Measurements from ENCODE around the gene TSEN54. TPM values are rescaled to one million over a fixed set of nuclear protein-coding genes. Genes with fewer than 3 reads are reported as not detected.

TSEN54 gene
- total RNA-seq, 2 donors from 2014 or later = 37.5 to 106 TPM

- Mint-ChIP-seq H3K36me3 (no peaks in the 10 kb centered on the region), H3K9me3 (no peaks in the 10 kb centered on the region), H3K4me1 (ENCODE audit: low read depth in 2 of 2) (peaks cover 0 to 3% of the 10 kb centered on the region in 2 donors), H3K27me3 (no peaks in the 10 kb centered on the region), H3K27ac (no peak overlapping the region), H3K4me3 (no peak overlapping the region)
- DNase-seq (ENCODE audit: low spot score) (no peak), ATAC-seq (peak; percentile 44 to 73)
Measured at GRCh38 chr17:75504347-75505151, 11.8 kb upstream of the TSEN54 start.

- Mint-ChIP-seq H3K4me3 (no peak overlapping the region), H3K27ac (no peak overlapping the region), H3K27me3 (no peaks in the 10 kb centered on the region), H3K9me3 (no peaks in the 10 kb centered on the region), H3K36me3 (no peaks in the 10 kb centered on the region), H3K4me1 (ENCODE audit: low read depth in 2 of 2) (peaks cover 0 to 3% of the 10 kb centered on the region in 2 donors)
- ATAC-seq = no peak
- no peak for DNase-seq (ENCODE audit: low spot score)
Measured at GRCh38 chr17:75505152-75505409, 11.2 kb upstream of the TSEN54 start.

- DNase-seq (ENCODE audit: low spot score) = no peak
- no peaks in the 10 kb centered on the region for H3K9me3 Mint-ChIP-seq
- H3K27me3 Mint-ChIP-seq = no peaks in the 10 kb centered on the region
- no peak overlapping the region for H3K27ac Mint-ChIP-seq
- no peaks in the 10 kb centered on the region for H3K36me3 Mint-ChIP-seq
- peaks cover 0 to 3% of the 10 kb centered on the region in 2 donors for H3K4me1 Mint-ChIP-seq (ENCODE audit: low read depth in 2 of 2)
- H3K4me3 Mint-ChIP-seq = no peak overlapping the region
- no peak for ATAC-seq
Measured at GRCh38 chr17:75505640-75506039, 10.7 kb upstream of the TSEN54 start.

GRCh38 chr17:75506134-75506533, 10.2 kb upstream of the TSEN54 start:
- ATAC-seq = no peak
- no peaks in the 10 kb centered on the region for H3K36me3 Mint-ChIP-seq
- no peak for DNase-seq (ENCODE audit: low spot score)
- H3K4me3 Mint-ChIP-seq = no peak overlapping the region
- no peaks in the 10 kb centered on the region for H3K27me3 Mint-ChIP-seq
- H3K27ac Mint-ChIP-seq = no peak overlapping the region
- no peaks in the 10 kb centered on the region for H3K9me3 Mint-ChIP-seq
- peaks cover 0 to 3% of the 10 kb centered on the region in 2 donors for H3K4me1 Mint-ChIP-seq (ENCODE audit: low read depth in 2 of 2)

GRCh38 chr17:75506888-75507287, 9.4 kb upstream of the TSEN54 start:
- no peaks in the 10 kb centered on the region for H3K27me3 Mint-ChIP-seq
- DNase-seq (ENCODE audit: low spot score) (no peak), ATAC-seq (no peak)
- peaks cover 0 to 3% of the 10 kb centered on the region in 2 donors for H3K4me1 Mint-ChIP-seq (ENCODE audit: low read depth in 2 of 2)
- H3K36me3 Mint-ChIP-seq = no peaks in the 10 kb centered on the region
- H3K4me3 Mint-ChIP-seq = no peak overlapping the region
- H3K27ac Mint-ChIP-seq = no peak overlapping the region
- no peaks in the 10 kb centered on the region for H3K9me3 Mint-ChIP-seq

- peaks cover 0 to 3% of the 10 kb centered on the region in 2 donors for H3K4me1 Mint-ChIP-seq (ENCODE audit: low read depth in 2 of 2)
- no peaks in the 10 kb centered on the region for H3K36me3 Mint-ChIP-seq
- H3K9me3 Mint-ChIP-seq = no peaks in the 10 kb centered on the region
- no peak overlapping the region for H3K4me3 Mint-ChIP-seq
- DNase-seq (ENCODE audit: low spot score) (no peak), ATAC-seq (no peak)
- no peaks in the 10 kb centered on the region for H3K27me3 Mint-ChIP-seq
- no peak overlapping the region for H3K27ac Mint-ChIP-seq
Measured at GRCh38 chr17:75507733-75508719, 8.3 kb upstream of the TSEN54 start.

GRCh38 chr17:75508931-75509361, 7.4 kb upstream of the TSEN54 start:
- ATAC-seq (no peak), DNase-seq (ENCODE audit: low spot score) (no peak)
- Mint-ChIP-seq H3K9me3 (no peaks in the 10 kb centered on the region), H3K27ac (no peak overlapping the region), H3K4me3 (no peak overlapping the region), H3K36me3 (no peaks in the 10 kb centered on the region), H3K27me3 (no peaks in the 10 kb centered on the region), H3K4me1 (ENCODE audit: low read depth in 2 of 2) (peaks cover 0 to 3% of the 10 kb centered on the region in 2 donors)

GRCh38 chr17:75509528-75510258, 6.6 kb upstream of the TSEN54 start:
- H3K27me3 Mint-ChIP-seq = no peaks in the 10 kb centered on the region
- no peaks in the 10 kb centered on the region for H3K36me3 Mint-ChIP-seq
- no peak for ATAC-seq
- no peak for DNase-seq (ENCODE audit: low spot score)
- H3K9me3 Mint-ChIP-seq = no peaks in the 10 kb centered on the region
- H3K27ac Mint-ChIP-seq = no peak overlapping the region
- H3K4me1 Mint-ChIP-seq (ENCODE audit: low read depth in 2 of 2) = no peaks in the 10 kb centered on the region
- no peak overlapping the region for H3K4me3 Mint-ChIP-seq

GRCh38 chr17:75511270-75511609, 5.1 kb upstream of the TSEN54 start:
- DNase-seq (ENCODE audit: low spot score) (no peak), ATAC-seq (no peak)
- Mint-ChIP-seq H3K27ac (no peak overlapping the region), H3K4me3 (no peak overlapping the region), H3K27me3 (no peaks in the 10 kb centered on the region), H3K36me3 (no peaks in the 10 kb centered on the region), H3K4me1 (ENCODE audit: low read depth in 2 of 2) (no peaks in the 10 kb centered on the region), H3K9me3 (no peaks in the 10 kb centered on the region)

GRCh38 chr17:75511610-75512575, 4.4 kb upstream of the TSEN54 start:
- Mint-ChIP-seq H3K36me3 (no peaks in the 10 kb centered on the region), H3K4me1 (ENCODE audit: low read depth in 2 of 2) (peaks cover 0 to under 1% of the 10 kb centered on the region in 2 donors), H3K27me3 (no peaks in the 10 kb centered on the region), H3K9me3 (no peaks in the 10 kb centered on the region), H3K27ac (no peak overlapping the region), H3K4me3 (no peak overlapping the region)
- no peak for DNase-seq (ENCODE audit: low spot score)
- ATAC-seq = no peak

- no peak overlapping the region for H3K27ac Mint-ChIP-seq
Measured at GRCh38 chr17:75512926-75513640, 3.2 kb upstream of the TSEN54 start.

GRCh38 chr17:75513641-75514000, 2.7 kb upstream of the TSEN54 start:
- H3K4me3 Mint-ChIP-seq = no peak overlapping the region
- DNase-seq (ENCODE audit: low spot score) = no peak
- H3K27ac Mint-ChIP-seq = no peak overlapping the region
- no peaks in the 10 kb centered on the region for H3K9me3 Mint-ChIP-seq
- no peak for ATAC-seq
- H3K36me3 Mint-ChIP-seq = peaks cover 4% of the 10 kb centered on the region
- H3K27me3 Mint-ChIP-seq = no peaks in the 10 kb centered on the region
- peaks cover 14 to 18% of the 10 kb centered on the region in 2 donors for H3K4me1 Mint-ChIP-seq (ENCODE audit: low read depth in 2 of 2)

More at GRCh38 chr17:75512926-75513640, 3.2 kb upstream of the TSEN54 start:
- H3K4me3 Mint-ChIP-seq = no peak overlapping the region
- H3K36me3 Mint-ChIP-seq = no peaks in the 10 kb centered on the region
- H3K27me3 Mint-ChIP-seq = no peaks in the 10 kb centered on the region
- DNase-seq (ENCODE audit: low spot score) = no peak
- peaks cover 9 to 12% of the 10 kb centered on the region in 2 donors for H3K4me1 Mint-ChIP-seq (ENCODE audit: low read depth in 2 of 2)
- ATAC-seq = no peak
- H3K9me3 Mint-ChIP-seq = no peaks in the 10 kb centered on the region
